ENCODE measurements around the gene SPG21.
"Not testable (repeated sequence)": the region's sequence is repeated elsewhere in the genome, so short reads cannot be mapped to it uniquely, and the experiment has no call there.

SPG21 gene

DNA sequence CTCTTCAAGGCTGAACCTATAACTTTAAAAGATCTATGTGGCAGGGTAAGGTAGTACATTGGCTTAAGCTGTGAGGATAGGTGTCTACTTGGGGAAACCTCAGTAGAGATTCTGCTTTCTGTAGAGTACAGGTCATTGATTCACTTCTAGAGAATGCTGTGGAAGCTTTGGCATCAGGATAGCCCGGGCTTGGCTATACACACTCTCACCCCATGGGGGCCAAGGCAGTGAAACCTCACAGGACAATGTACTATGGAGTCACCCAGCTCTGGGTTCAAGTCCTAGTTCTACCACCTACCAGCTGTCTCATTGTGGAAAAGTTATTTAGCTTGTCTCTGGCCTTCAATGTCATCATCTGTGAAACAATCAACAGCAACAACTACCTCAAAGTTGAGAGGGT lies 30.7 kb upstream of the SPG21 start:
- H3K27ac Mint-ChIP-seq = no peak overlapping the region
- no peaks in the 10 kb centered on the region for H3K27me3 Mint-ChIP-seq
- H3K4me1 Mint-ChIP-seq (ENCODE audit: low read depth) = peaks cover 1% of the 10 kb centered on the region
- H3K36me3 Mint-ChIP-seq (ENCODE audit: low read depth) = peaks cover 98% of the 10 kb centered on the region
- intact Hi-C loops (cut with micrococcal nuclease) = no loop called here
- no peaks in the 10 kb centered on the region for H3K9me3 Mint-ChIP-seq
- H3K4me3 Mint-ChIP-seq = no peak overlapping the region

GRCh38 chr15:65011198-65011597 lies 21.5 kb upstream of the SPG21 start:
- H3K27ac Mint-ChIP-seq; H3K27me3 Mint-ChIP-seq; H3K4me3 Mint-ChIP-seq; intact Hi-C loops (cut with micrococcal nuclease); H3K9me3 Mint-ChIP-seq: not testable (repeated sequence)
- H3K4me1 Mint-ChIP-seq (ENCODE audit: low read depth) = peaks cover 16% of the 10 kb centered on the region
- peaks cover 72% of the 10 kb centered on the region for H3K36me3 Mint-ChIP-seq (ENCODE audit: low read depth)

DNA sequence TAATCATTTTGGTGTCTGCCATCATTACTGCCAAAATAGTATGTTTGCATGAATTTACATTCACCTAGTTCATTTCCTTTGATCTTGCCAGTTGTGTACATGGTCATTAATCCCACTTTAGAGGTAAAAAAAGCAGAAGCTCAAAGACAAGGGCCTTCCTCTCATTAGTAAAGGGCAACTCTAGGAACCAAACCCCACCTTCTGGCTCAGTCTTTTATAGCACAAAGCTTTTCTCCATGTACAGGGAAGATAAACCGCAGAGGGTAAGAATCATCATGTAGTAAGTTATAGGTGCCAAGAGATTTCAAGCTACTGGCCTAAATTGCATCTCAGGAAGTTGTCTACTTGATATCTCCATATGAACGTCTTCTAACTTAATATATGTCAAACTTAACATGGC lies 19.3 kb upstream of the SPG21 start:
- Mint-ChIP-seq H3K4me1 (ENCODE audit: low read depth) (peaks cover 16% of the 10 kb centered on the region), H3K27me3 (no peaks in the 10 kb centered on the region), H3K36me3 (ENCODE audit: low read depth) (peaks cover 72% of the 10 kb centered on the region), H3K4me3 (no peak overlapping the region), H3K9me3 (no peaks in the 10 kb centered on the region), H3K27ac (no peak overlapping the region)
- intact Hi-C loops (cut with micrococcal nuclease) = loop anchor here (5.0 kb wide), 1 partner anchor 277 kb away; no protein-coding TSS in a partner anchor

DNA sequence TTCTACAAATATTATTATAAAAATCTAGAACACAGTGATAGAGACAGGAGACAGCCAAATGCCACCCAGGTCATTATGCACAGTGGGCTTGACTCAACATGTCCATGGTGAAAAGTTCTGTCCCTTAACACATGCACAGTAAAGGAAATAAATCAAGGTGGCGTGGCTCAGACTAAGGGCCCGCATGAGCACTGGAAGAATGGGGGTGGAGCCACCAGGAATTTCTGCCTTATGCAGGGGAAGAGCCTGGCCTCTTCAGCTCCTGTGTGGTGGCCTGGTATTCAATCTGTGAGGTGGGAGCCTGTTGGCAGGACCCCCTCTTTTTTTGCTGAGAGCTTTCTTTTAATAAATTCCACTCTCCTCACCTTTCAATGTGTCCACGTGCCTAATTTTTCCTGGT lies 17.2 kb upstream of the SPG21 start:
- no peaks in the 10 kb centered on the region for H3K27me3 Mint-ChIP-seq
- no peak overlapping the region for H3K4me3 Mint-ChIP-seq
- H3K4me1 Mint-ChIP-seq (ENCODE audit: low read depth) = peaks cover 16% of the 10 kb centered on the region
- no peak overlapping the region for H3K27ac Mint-ChIP-seq
- H3K9me3 Mint-ChIP-seq = no peaks in the 10 kb centered on the region
- intact Hi-C loops (cut with micrococcal nuclease) = loop anchor here (5.0 kb wide), 1 partner anchor 275 kb away; no protein-coding TSS in a partner anchor
- H3K36me3 Mint-ChIP-seq (ENCODE audit: low read depth) = peaks cover 73% of the 10 kb centered on the region

DNA sequence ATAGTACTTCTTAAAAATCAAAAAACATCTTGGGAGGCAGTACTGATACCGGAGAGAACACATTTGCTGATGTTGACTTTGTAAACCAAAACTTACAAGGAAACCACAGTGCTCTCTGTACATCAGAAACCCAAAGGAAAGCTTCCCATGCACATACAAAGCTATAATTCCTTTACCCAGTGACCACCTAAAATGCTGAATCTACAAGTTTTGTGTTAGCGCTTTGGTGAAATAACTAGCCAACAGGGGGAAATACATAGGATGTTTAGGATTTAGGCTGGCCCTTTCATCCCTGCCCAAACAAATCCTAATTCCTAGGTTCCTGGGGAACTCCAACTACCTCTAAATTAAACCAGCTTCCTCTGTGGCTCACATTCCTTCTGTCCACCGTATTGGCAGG lies 15.3 kb upstream of the SPG21 start:
- Mint-ChIP-seq H3K9me3 (no peaks in the 10 kb centered on the region), H3K4me3 (no peak overlapping the region), H3K4me1 (ENCODE audit: low read depth) (peaks cover 10% of the 10 kb centered on the region), H3K27me3 (no peaks in the 10 kb centered on the region), H3K27ac (no peak overlapping the region), H3K36me3 (ENCODE audit: low read depth) (peaks cover 61% of the 10 kb centered on the region)
- intact Hi-C loops (cut with micrococcal nuclease) = loop anchor here (5.0 kb wide), 1 partner anchor 273 kb away; no protein-coding TSS in a partner anchor

DNA sequence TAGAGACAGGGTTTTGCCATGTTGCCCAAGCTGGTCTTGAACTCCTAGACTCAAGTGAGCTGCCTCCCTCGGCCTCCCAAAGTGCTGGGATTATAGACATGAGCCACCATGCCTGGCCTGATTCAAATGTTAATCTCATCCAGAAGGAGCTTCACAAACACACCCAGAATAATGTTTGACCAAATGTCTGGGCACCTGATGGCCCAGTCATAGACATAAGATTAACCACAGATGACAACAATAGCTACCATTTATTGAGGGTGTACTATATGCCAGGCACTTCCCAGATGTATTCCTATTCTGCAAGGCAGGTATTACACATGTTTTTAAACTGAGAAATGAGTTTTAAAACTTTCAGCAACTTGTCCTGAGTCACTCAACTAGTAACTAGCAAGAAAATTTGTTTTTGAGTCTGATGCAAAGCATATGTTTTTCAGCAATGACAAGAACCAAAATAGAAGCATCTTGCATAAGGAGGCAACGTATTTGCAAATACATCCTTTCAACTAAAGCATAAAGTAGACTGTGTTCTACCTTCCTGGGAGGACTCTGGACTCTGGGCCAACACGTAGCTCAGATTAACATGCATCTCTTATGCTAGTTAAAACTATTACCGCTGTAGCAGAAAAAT lies 8.1 kb upstream of the SPG21 start:
- Mint-ChIP-seq H3K27ac (no peak overlapping the region), H3K36me3 (ENCODE audit: low read depth) (peaks cover 15% of the 10 kb centered on the region), H3K4me3 (no peak overlapping the region), H3K9me3 (no peaks in the 10 kb centered on the region), H3K4me1 (ENCODE audit: low read depth) (peaks cover 11% of the 10 kb centered on the region), H3K27me3 (no peaks in the 10 kb centered on the region)
- intact Hi-C loops (cut with micrococcal nuclease) = no loop called here

DNA sequence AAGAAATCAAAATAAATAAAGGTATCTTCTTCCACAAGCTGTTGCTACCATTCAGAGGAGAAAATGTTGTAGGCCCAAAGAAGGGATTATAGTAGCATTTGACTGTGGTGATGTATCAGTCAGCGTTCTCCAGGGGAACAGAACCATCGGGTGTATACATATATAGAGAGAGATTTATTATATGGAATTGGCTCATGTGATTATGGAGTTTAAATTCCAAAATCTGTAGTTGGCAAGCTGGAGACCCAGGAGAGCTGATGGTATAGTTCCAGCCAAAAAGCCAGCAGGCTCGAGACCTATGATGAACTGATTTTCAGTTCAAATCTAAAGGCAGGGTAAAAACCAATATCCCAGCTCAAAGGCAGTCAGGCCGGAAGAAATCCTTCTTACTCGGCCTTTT lies 7.4 kb upstream of the SPG21 start:
- intact Hi-C loops (cut with micrococcal nuclease) = no loop called here

GRCh38 chr15:64993290-64993689 lies 3.6 kb upstream of the SPG21 start:
- intact Hi-C loops (cut with micrococcal nuclease) = loop anchor here (5.0 kb wide), 1 partner anchor 151 kb away; the partner anchor contains the start of gene PLEKHO2
- H3K27me3 Mint-ChIP-seq = no peaks in the 10 kb centered on the region

More for the DNA sequence above, 7.4 kb upstream of the SPG21 start:
- Mint-ChIP-seq H3K9me3 (no peaks in the 10 kb centered on the region), H3K4me3 (no peak overlapping the region), H3K36me3 (ENCODE audit: low read depth) (peaks cover 8% of the 10 kb centered on the region), H3K27ac (no peak overlapping the region), H3K27me3 (no peaks in the 10 kb centered on the region), H3K4me1 (ENCODE audit: low read depth) (peaks cover 12% of the 10 kb centered on the region)

DNA sequence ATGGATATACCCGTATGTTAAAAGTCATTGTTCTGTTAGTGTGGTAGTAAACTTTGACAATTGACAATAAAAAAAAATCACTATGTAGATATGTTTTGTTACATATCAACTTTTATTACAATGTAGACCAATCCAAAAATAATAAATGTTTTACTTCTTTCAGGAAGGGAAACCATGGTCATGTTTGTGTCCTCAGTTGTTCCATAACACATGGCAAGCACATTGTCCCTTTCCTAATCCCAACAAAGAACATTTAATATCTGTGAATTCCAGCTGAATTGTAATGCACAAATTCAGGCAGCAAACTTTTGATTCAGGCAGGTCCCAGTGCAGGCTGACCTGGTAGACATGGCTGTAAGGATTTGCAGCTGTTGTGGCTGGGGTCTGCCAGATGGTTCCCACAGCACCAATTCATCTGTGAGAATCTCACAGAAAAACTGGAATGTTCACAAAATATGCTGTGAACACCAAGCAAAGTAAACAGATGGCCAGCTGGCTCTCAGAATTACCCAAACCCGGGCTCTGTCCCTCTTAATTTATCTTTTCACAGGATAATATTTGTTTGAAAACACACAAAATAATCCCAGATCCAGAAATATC lies 1.9 kb upstream of the SPG21 start:
- Mint-ChIP-seq H3K36me3 (ENCODE audit: low read depth) (peaks cover 30% of the 10 kb centered on the region), H3K27me3 (no peaks in the 10 kb centered on the region), H3K4me3 (no peak overlapping the region), H3K4me1 (ENCODE audit: low read depth) (peaks cover 46% of the 10 kb centered on the region), H3K27ac (no peak overlapping the region), H3K9me3 (no peaks in the 10 kb centered on the region)
- intact Hi-C loops (cut with micrococcal nuclease) = loop anchor here (5.0 kb wide), 1 partner anchor 149 kb away; the partner anchor contains the start of gene PLEKHO2

More at GRCh38 chr15:64993290-64993689, 3.6 kb upstream of the SPG21 start:
- peaks cover 31% of the 10 kb centered on the region for H3K4me1 Mint-ChIP-seq (ENCODE audit: low read depth)
- H3K9me3 Mint-ChIP-seq = no peaks in the 10 kb centered on the region
- H3K36me3 Mint-ChIP-seq (ENCODE audit: low read depth) = peaks cover 14% of the 10 kb centered on the region
- H3K27ac Mint-ChIP-seq = no peak overlapping the region
- H3K4me3 Mint-ChIP-seq = no peak overlapping the region

DNA sequence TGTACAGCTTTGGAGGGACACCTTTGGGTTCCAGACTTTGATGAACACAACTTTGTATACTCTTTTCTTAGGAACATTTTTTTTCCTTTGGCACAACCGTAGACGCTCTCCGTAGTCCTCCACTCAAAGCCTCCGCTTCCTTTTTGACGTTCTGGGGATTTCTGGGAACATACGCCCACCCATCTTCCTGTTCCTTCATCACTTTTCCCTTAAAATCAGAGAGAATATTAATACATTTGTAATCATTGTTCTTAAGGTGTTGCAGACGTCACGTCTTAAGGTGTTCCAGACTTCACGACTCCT lies 405 bp upstream of the SPG21 start:
- H3K36me3 Mint-ChIP-seq (ENCODE audit: low read depth) = peaks cover 31% of the 10 kb centered on the region
- intact Hi-C loops (cut with micrococcal nuclease) = loop anchor here (5.0 kb wide), 1 partner anchor 148 kb away; the partner anchor contains the start of gene PLEKHO2
- H3K4me3 Mint-ChIP-seq = peak overlapping the region; percentile 95
- H3K27ac Mint-ChIP-seq = peak overlapping the region; percentile 93
- H3K27me3 Mint-ChIP-seq = no peaks in the 10 kb centered on the region
- H3K9me3 Mint-ChIP-seq = no peaks in the 10 kb centered on the region
- peaks cover 48% of the 10 kb centered on the region for H3K4me1 Mint-ChIP-seq (ENCODE audit: low read depth)

- Mint-ChIP-seq H3K27ac (no peak overlapping the region), H3K4me3 (peak overlapping the region; percentile 2), H3K36me3 (ENCODE audit: low read depth) (peaks cover 53% of the 10 kb centered on the region), H3K9me3 (no peaks in the 10 kb centered on the region), H3K4me1 (ENCODE audit: low read depth) (peaks cover 62% of the 10 kb centered on the region), H3K27me3 (no peaks in the 10 kb centered on the region)
- intact Hi-C loops (cut with micrococcal nuclease) = no loop called here
These were observed 2.6 kb downstream of the SPG21 start for GRCh38 chr15:64987136-64987535.

GRCh38 chr15:64985366-64986033 lies 4.2 kb downstream of the SPG21 start:
- peak overlapping the region; percentile 49 for H3K4me3 Mint-ChIP-seq
- intact Hi-C loops (cut with micrococcal nuclease) = no loop called here
- peak overlapping the region; percentile 91 for H3K27ac Mint-ChIP-seq
- peaks cover 65% of the 10 kb centered on the region for H3K4me1 Mint-ChIP-seq (ENCODE audit: low read depth)
- H3K36me3 Mint-ChIP-seq (ENCODE audit: low read depth) = peaks cover 67% of the 10 kb centered on the region
- no peaks in the 10 kb centered on the region for H3K27me3 Mint-ChIP-seq
- no peaks in the 10 kb centered on the region for H3K9me3 Mint-ChIP-seq

DNA sequence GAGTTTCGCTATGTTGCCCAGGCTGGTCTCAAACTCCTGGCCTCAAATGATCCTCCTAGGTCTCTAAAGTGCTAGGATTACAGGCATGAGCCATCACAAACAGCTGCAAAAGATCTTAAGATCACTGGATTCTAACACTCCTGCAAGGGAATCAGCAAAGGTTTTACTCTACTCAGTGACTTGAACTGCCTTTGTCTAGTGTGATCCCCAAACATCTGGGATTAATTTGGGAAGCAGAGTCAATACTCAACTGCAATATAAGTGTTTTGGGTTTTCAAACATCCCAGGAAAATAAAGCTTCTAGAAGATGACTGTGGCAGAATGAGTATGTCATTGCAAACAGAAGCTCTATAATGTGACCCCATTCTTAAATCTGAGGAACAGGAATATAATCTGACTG lies 7.2 kb downstream of the SPG21 start:
- Mint-ChIP-seq H3K27ac (peak overlapping the region; percentile 43), H3K27me3 (no peaks in the 10 kb centered on the region), H3K36me3 (ENCODE audit: low read depth) (peaks cover 73% of the 10 kb centered on the region), H3K9me3 (no peaks in the 10 kb centered on the region), H3K4me1 (ENCODE audit: low read depth) (peaks cover 64% of the 10 kb centered on the region), H3K4me3 (no peak overlapping the region)
- intact Hi-C loops (cut with micrococcal nuclease) = loop anchor here (5.0 kb wide), 1 partner anchor 45 kb away; the partner anchor contains the start of gene MTFMT

DNA sequence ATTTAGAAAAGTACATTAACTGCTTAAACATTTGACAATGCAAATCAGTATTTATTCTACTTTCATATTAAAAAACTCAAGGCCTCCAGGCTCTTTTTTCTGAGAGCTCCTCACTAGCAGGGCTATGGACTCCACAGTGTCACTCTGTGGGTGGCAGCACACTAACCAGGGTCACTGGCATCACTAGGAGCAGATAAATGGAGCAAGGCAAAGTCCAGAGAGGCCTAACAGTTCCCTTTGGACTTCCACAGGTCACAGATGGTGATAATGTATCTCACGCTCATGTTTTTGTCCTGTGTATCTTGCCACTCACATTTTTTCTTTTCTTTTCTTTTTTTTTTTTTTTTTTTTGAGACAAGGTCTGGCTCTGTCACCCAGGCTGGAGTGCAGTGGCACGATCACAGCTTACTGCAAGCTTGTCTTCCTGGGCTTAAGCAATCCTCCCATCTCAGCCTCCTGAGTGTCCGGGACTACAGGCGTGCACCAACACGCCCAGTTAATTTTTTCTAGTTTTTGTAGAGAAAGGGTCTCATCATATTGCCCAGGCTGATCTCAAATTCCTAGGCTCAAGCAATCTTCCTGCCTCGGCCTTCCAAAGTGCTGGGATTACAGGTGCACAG lies 7.8 kb downstream of the SPG21 start:
- intact Hi-C loops (cut with micrococcal nuclease) = loop anchor here (5.0 kb wide), 1 partner anchor 45 kb away; the partner anchor contains the start of gene MTFMT
- H3K36me3 Mint-ChIP-seq (ENCODE audit: low read depth) = peaks cover 73% of the 10 kb centered on the region
- H3K27me3 Mint-ChIP-seq = no peaks in the 10 kb centered on the region

More for the DNA sequence above, 7.8 kb downstream of the SPG21 start:
- Mint-ChIP-seq H3K9me3 (no peaks in the 10 kb centered on the region), H3K4me1 (ENCODE audit: low read depth) (peaks cover 58% of the 10 kb centered on the region), H3K27ac (peak overlapping the region; percentile 43), H3K4me3 (no peak overlapping the region)
